CD4-positive, alpha-beta T cell treated with Interleukin-17A for 4 hours (primary cell): ENCODE measurements around the gene TIAM2.
A peak's percentile ranks its signal among the peaks of the same experiment; 100 is the strongest.
"Not testable (repeated sequence)": the region's sequence is repeated elsewhere in the genome, so short reads cannot be mapped to it uniquely, and the experiment has no call there.

Source experiments
- DNase-seq: peaks from one replicate; pipeline ENCODE4 v3.0.0-alpha.2; 2020; ENCODE audit warnings: mixed read lengths

TIAM2 gene

GRCh38 chr6:155103816-155104366 lies 108.8 kb downstream of the TIAM2 start:
- peak; percentile 7 for DNase-seq

DNA sequence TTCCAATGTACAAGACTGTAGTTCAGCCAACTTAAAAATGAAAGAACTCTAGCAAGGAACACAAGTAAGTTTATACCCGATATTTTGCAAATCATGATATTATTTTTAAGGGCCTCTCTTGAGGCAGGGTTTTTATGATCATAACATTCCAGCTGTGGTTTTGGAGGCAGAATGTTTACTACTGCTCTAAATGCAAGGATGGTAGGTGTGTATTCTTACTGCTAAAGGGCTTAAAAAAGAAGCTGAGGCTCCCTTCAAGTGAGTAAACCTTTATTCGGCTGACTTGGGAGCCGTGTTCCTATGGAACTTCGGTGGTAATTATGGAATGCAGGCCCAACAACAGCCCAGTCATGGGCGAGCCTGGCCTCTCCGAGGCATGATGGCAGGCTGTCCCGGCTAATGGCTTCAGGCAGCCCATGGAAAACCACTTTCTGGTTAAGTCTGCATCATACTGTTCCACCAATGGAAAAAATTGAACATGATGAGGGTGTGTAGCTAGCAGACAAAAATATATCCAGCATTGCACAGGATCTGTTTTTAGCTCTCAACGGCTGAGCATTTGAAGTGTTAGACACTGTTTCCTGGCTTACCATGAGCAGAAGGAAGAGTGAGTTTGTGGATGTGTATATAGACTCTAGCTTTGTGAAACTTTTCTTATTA lies 111.5 kb downstream of the TIAM2 start:
- no peak for DNase-seq

DNA sequence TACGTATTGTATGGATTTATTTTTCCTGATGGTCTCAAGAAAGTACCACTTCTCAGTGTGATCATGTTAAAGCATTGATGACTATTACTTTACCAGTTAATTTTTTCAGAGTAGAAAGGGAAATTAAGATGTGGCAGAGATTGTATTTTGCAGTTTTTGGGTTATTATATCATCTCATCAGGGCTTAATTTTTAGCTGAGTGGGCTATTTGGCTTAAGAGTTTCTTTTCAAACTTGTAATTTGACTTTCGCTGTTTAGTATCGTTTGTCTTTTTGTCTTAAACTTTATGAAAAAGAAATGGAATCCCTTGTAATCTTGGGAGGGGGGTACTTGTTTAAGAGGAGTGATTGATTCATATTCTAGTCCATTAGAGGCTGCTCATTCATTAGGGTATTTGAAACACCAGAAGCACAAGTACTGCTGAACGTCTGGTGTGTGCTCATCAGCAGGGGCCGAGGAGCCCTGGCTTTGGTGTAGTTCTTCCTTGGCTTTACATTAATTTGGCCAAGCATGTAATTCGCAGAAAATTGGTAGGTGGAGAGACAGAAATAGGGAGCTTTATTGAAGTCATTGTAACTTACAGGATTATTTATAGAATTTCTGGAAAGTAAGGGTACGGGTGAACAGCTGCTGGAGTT lies 112.4 kb downstream of the TIAM2 start:
- no peak for DNase-seq

GRCh38 chr6:155108070-155108820 lies 113.1 kb downstream of the TIAM2 start:
- no peak for DNase-seq

DNA sequence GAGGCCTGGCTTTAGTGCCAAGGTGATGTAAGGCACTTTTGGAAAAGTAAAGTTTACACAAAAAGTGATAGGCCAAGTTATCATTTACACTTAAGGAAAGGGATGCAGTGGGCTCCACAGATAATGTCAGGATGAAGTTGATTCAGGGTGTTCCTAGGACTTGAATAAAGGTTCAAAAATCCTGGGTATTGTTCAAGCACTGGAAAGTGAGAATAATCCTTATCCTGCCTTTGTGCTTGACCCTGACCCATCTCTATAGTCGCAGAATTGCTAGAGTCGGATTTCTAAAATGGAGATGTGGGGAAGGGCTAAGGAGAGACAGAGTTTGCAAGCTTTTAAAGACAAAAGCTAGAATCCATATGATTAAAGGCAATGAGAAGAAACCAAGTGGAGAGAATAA lies 115.6 kb downstream of the TIAM2 start:
- no peak for DNase-seq

GRCh38 chr6:155112757-155113156 lies 117.6 kb downstream of the TIAM2 start:
- DNase-seq: no peak

GRCh38 chr6:155115893-155116570 lies 120.9 kb downstream of the TIAM2 start:
- DNase-seq: no peak

- no peak for DNase-seq
Observed at GRCh38 chr6:155116571-155116910, 121.4 kb downstream of the TIAM2 start.

GRCh38 chr6:155117256-155117655 lies 122.1 kb downstream of the TIAM2 start:
- DNase-seq: no peak

- no peak for DNase-seq
Observed at GRCh38 chr6:155117785-155118184, 122.7 kb downstream of the TIAM2 start.

GRCh38 chr6:155119201-155119600 lies 124.1 kb downstream of the TIAM2 start:
- not testable (repeated sequence) for DNase-seq

GRCh38 chr6:155120034-155120433 lies 124.9 kb downstream of the TIAM2 start:
- no peak for DNase-seq

- DNase-seq: no peak
Observed at GRCh38 chr6:155121294-155121693, 126.2 kb downstream of the TIAM2 start.

DNA sequence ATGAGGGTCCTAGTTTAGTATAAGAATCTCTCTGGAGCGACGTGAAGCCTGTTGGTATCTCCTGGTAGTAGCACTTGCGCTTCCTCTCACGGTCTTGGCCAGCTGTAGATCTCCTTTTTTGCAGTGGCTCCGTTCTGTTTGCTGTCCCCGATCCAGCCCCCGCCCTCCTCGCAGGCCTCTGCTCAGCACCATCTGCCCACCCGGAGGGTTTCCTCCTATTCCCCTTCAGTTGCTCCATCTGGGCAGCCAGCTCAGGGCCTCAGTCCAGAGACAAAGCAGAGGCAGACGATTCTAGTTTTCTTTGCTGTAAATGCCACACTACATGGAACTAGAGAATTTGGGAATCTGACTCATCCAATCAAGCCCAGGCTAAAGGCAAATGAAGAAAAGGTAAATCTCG lies 126.6 kb downstream of the TIAM2 start:
- no peak for DNase-seq

DNA sequence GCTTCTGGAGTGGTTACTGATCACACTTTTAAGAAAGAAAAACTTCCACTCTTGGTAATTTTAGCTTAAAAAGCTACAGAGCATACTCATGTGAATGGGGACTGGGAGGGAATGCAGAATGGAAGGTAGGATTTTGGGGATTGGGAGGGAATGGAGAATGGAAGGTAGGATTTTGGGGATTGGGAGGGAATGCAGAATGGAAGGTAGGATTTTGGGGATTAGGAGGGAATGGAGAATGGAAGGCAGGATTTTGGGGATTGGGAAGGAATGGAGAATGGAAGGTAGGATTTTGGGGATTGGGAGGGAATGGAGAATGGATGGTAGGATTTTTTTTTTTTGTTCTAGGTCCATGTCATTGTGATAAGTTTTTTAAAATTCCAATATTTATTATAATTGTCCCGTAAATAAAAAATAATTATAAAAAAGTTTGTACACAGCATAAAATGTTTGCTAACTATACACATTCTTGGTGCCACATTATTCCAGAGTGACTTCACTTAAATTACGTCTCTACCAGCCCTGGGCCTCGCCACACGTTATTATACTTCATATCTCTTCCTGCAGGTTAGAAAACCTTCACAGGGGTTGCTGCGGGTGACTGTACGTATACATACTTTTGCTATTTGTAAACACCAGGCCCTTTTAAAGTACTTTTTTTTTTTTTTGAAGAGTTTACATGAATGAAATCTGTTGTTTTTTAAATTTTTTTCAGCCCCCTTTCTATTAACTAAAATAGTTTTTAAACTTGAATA lies 127.3 kb downstream of the TIAM2 start:
- DNase-seq: no peak

- no peak for DNase-seq
Observed at GRCh38 chr6:155123520-155123919, 128.4 kb downstream of the TIAM2 start.

- no peak for DNase-seq
Observed at GRCh38 chr6:155125906-155126305, 130.8 kb downstream of the TIAM2 start.

DNA sequence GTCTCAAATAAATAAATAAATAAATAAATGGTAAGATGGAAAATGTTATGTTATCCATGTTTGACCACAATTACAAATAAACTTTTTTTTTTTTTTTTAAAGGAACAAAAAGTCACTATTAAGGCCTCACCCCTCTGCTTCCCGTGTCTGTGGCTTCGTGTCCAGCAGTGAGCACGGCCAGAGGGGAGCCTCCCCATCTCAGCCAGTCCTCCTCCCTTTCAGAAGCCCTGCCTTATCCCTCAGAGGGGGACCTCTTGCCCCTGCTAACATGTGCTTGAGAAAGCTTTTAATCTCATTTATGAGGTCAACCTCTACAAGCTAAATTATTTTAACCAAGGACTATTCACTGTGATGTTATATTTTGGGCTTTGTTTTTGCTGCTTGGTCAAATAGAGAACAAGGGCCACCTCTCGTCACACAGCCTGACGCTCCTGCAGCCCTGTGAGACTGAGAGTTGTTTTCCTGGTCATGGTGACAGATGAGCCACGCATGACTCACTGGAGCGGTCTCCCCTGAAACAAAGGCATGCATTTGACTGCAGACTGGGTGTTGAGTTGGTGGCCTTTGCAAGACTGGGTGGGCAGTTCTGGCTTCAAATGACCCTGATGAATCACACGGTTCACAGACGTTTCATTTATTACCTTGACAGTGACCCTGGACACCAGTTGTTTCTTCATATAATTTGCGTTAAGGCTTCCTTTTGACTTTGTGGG lies 131.8 kb downstream of the TIAM2 start:
- DNase-seq: peak; percentile 21

- DNase-seq: no peak
Observed at GRCh38 chr6:155128977-155129376, 133.9 kb downstream of the TIAM2 start.

DNA sequence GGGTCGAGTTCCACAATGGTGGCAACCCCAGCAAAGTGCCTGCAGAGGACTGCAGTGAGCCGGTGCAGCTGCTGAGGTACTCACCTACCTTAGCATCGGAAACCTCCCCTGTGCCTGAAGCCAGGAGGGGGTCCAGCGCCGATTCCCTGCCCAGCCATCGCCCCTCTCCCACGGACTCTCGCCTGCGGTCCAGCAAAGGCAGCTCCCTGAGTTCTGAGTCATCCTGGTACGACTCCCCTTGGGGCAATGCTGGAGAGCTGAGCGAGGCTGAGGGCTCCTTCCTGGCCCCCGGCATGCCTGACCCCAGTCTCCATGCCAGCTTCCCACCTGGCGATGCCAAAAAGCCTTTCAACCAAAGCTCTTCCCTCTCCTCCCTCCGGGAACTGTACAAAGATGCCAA lies 134.6 kb downstream of the TIAM2 start:
- no peak for DNase-seq

DNA sequence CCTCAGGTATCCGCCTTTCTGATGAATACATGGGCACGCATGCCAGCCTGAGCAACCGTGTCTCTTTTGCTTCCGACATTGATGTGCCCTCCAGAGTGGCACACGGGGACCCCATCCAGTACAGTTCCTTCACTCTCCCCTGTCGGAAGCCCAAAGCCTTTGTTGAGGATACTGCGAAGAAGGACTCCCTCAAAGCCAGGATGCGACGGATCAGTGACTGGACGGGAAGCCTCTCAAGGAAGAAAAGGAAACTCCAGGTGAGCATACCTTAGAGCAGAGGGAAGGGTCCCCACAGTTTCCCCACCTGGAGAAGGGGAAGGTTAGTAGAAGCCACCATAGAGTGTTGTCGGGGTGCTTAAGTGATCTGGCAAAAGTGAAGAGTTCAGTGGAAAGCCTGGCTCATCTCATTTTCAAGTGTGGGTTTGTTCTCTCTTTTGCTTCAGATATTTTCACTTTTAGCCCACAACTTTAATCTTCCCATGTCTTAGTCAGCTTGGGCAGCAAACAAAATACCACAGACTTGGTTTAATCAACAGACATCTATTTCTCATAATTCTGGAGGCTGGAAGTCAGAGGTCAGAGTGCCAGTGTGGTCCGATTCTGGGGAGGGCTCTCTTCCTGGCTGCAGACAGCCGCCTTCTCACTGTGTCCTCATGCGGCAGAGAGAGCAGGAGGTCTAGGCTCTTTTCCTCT lies 135.2 kb downstream of the TIAM2 start:
- DNase-seq: no peak
